ENCODE results near the gene HIRA. TPM values are rescaled to one million over a fixed set of nuclear protein-coding genes. Genes with fewer than 3 reads are reported as not detected.

The HIRA gene
- total and polyA plus RNA-seq, 2 experiments from 2014 or later, result 9.4 to 58.3 TPM

- TF ChIP-seq ETS1 (IDR thresholded peaks at IDR 0.05) (no peak), NANOG (IDR thresholded peaks at IDR 0.05; ENCODE audit: borderline replicate concordance) (no peak), JUNB (IDR thresholded peaks at IDR 0.05; ENCODE audit: unreplicated experiment) (no peak), CREB1 (CRISPR knock-in tag; IDR thresholded peaks at IDR 0.05; ENCODE audit: low read depth) (no peak), ZNF331 (CRISPR knock-in tag; IDR thresholded peaks at IDR 0.05; ENCODE audit: low read depth) (no peak)
Measured at GRCh38 chr22:19443544-19444211, 12.1 kb upstream of the HIRA start (continued).

GRCh38 chr22:19442166-19442565 is 10.6 kb upstream of the HIRA start:
- H3K27me3 Mint-ChIP-seq (ENCODE audit: insufficient read depth, low read depth, poor library complexity), result peaks cover 14% of the 10 kb centered on the region
- H3K79me2 ChIP-seq (replicated peaks; ENCODE audit: insufficient read depth), result peaks cover 48% of the 10 kb centered on the region
- ATAC-seq, result no peak
- no peak for TF ChIP-seq STAT1 (IDR thresholded peaks at IDR 0.05; ENCODE audit: unreplicated experiment)
- no peak for TF ChIP-seq CREB1 (CRISPR knock-in tag; IDR thresholded peaks at IDR 0.05; ENCODE audit: low read depth)
- no peak for TF ChIP-seq REST (IDR thresholded peaks at IDR 0.05; ENCODE audit: unreplicated experiment)
- TF ChIP-seq ZNF114 (CRISPR knock-in tag; IDR thresholded peaks at IDR 0.05), result no peak
- no peak for TF ChIP-seq CTCF (conservative IDR thresholded peaks at IDR 0.05; ENCODE audit: low read depth in 2 of 2)
- no peak for TF ChIP-seq ZNF462 (CRISPR knock-in tag; IDR thresholded peaks at IDR 0.05)
- TF ChIP-seq POLR2AphosphoS5 (IDR thresholded peaks at IDR 0.05; ENCODE audit: low read depth), result no peak
- TF ChIP-seq EZH2 (IDR thresholded peaks at IDR 0.05; ENCODE audit: low read depth, unreplicated experiment), result no peak
- TF ChIP-seq JUNB (IDR thresholded peaks at IDR 0.05; ENCODE audit: unreplicated experiment), result no peak

More at GRCh38 chr22:19442166-19442565, 10.6 kb upstream of the HIRA start:
- Histone ChIP-seq H2AFZ (no peak overlapping the region), H3K4me3 (no peak overlapping the region), H3K4me2 (no peak overlapping the region), H3K27me3 (ENCODE audit: insufficient read depth) (peaks cover 8% of the 10 kb centered on the region), H4K20me1 (replicated peaks; ENCODE audit: insufficient read depth) (peaks cover 59% of the 10 kb centered on the region), H3K36me3 (ENCODE audit: insufficient read depth) (no peaks in the 10 kb centered on the region; the same call in 1 of the 2 replicates), H3F3A (replicated peaks; ENCODE audit: low read depth) (no peaks in the 10 kb centered on the region), H3K4me1 (ENCODE audit: insufficient read depth) (peaks cover 6% of the 10 kb centered on the region; the same call in 1 of the 2 replicates), H3K27ac (ENCODE audit: low read depth) (no peak overlapping the region), H3K9me2 (ENCODE audit: insufficient read depth) (no peaks in the 10 kb centered on the region)
- Mint-ChIP-seq H3K9me3 (no peaks in the 10 kb centered on the region; the same call in 2 of the 3 replicates), H3K4me3 (no peak overlapping the region), H3K4me1 (peaks cover 9% of the 10 kb centered on the region), H3K27ac (no peak overlapping the region), H3K36me3 (ENCODE audit: low read depth) (peaks cover 27% of the 10 kb centered on the region)
- no peak for DNase-seq (ENCODE audit: low spot score)
